ENCODE results near the gene IGFLR1. TPM values are rescaled to one million over a fixed set of nuclear protein-coding genes. Genes with fewer than 3 reads are reported as not detected.

IGFLR1 gene
- total and polyA plus RNA-seq, 2 donors (not counting 3 experiments of a cell fraction or from before 2014, with no cell fraction given): 2.6 to 7.6 TPM

- Histone ChIP-seq H3K79me2 (ENCODE audit: control insufficient read depth, insufficient read depth, low read length) (peaks cover 30% of the 10 kb centered on the region), H3K9me3 (replicated peaks; ENCODE audit: control insufficient read depth, insufficient read depth, low read length) (no peaks in the 10 kb centered on the region), H3K27ac (ENCODE audit: insufficient read depth, low read depth, low read length) (no peak overlapping the region), H3K36me3 (ENCODE audit: control insufficient read depth in 2 of 2, extremely low read depth in 1 of 2, insufficient read depth in 2 of 2, low read length in 2 of 2) (peaks cover 24 to 60% of the 10 kb centered on the region in 2 experiments), H3K4me3 (replicated peaks in 1 of 3; ENCODE audit: insufficient read depth in 1 of 3, low read depth in 1 of 3, low read length in 3 of 3) (no peak overlapping the region), H2AFZ (ENCODE audit: low read depth, low read length) (no peak overlapping the region), H3K4me1 (ENCODE audit: control insufficient read depth, extremely low read depth, insufficient read depth, low read length) (peaks cover 6% of the 10 kb centered on the region), H4K20me1 (replicated peaks; ENCODE audit: control insufficient read depth, extremely low read depth, insufficient read depth, low read length) (no peaks in the 10 kb centered on the region), H3K9me1 (replicated peaks; ENCODE audit: control insufficient read depth, extremely low read depth, insufficient read depth, low read length) (no peaks in the 10 kb centered on the region), H3K4me2 (ENCODE audit: insufficient read depth, low read length) (no peak overlapping the region), H3K9ac (replicated peaks; ENCODE audit: extremely low read depth, insufficient read depth, low read length) (no peak overlapping the region), H3K27me3 (ENCODE audit: control insufficient read depth in 2 of 2, insufficient read depth in 2 of 2, low read length in 2 of 2) (no peaks in the 10 kb centered on the region)
- TF ChIP-seq JUN (IDR thresholded peaks at IDR 0.05; ENCODE audit: borderline replicate concordance, insufficient read depth, insufficient read length, low read depth): no peak
- FAIRE-seq: no peak
- BruUV-seq (replicated peaks): no TSS peak
- dilution Hi-C loops (cut with MboI; ENCODE audit: extremely low pct_ligation_motif_present, low sequenced_read_pairs): no loop called here
- intact Hi-C loops (cut with micrococcal nuclease): no loop called here
- CTCF ChIA-PET: no interaction called here
- POLR2A ChIA-PET: no interaction called here
- no peak for DNase-seq (ENCODE audit: low read depth, low spot score)
Measured at GRCh38 chr19:35722461-35722860, 19.8 kb downstream of the IGFLR1 start.

- peaks cover 11% of the 10 kb centered on the region for H3K4me1 ChIP-seq (ENCODE audit: control insufficient read depth, extremely low read depth, insufficient read depth, low read length)
- TF ChIP-seq JUN (IDR thresholded peaks at IDR 0.05; ENCODE audit: borderline replicate concordance, insufficient read depth, insufficient read length, low read depth) (no peak), FOS (IDR thresholded peaks at IDR 0.05; ENCODE audit: borderline replicate concordance, insufficient read depth, low read length) (no peak), MAX (IDR thresholded peaks at IDR 0.05; ENCODE audit: insufficient read depth, insufficient read length) (no peak), GATA2 (IDR thresholded peaks at IDR 0.05; ENCODE audit: insufficient read depth, insufficient read length, low read depth, low read length) (no peak), POLR2A (IDR thresholded peaks at IDR 0.05; ENCODE audit: low read depth, low read length) (no peak), MYC (IDR thresholded peaks at IDR 0.05; ENCODE audit: low read depth, low read length) (no peak), CTCF (IDR thresholded peaks at IDR 0.05; ENCODE audit: extremely low read depth in 1 of 2, insufficient read depth in 1 of 2, low read depth in 1 of 2, low read length in 2 of 2) (no peak)
- DNase-seq (ENCODE audit: low read depth, low spot score): no peak
- H3K9me3 ChIP-seq (replicated peaks; ENCODE audit: control insufficient read depth, insufficient read depth, low read length): no peaks in the 10 kb centered on the region
- H4K20me1 ChIP-seq (replicated peaks; ENCODE audit: control insufficient read depth, extremely low read depth, insufficient read depth, low read length): no peaks in the 10 kb centered on the region
- BruUV-seq (replicated peaks): no TSS peak
- no peaks in the 10 kb centered on the region for H3K27me3 ChIP-seq (ENCODE audit: control insufficient read depth in 2 of 2, insufficient read depth in 2 of 2, low read length in 2 of 2)
- ChIA-PET CTCF (no interaction called here), POLR2A (no interaction called here)
- intact Hi-C loops (cut with micrococcal nuclease): no loop called here
- peaks cover 17 to 52% of the 10 kb centered on the region in 2 experiments for H3K36me3 ChIP-seq (ENCODE audit: control insufficient read depth in 2 of 2, extremely low read depth in 1 of 2, insufficient read depth in 2 of 2, low read length in 2 of 2)
- peaks cover 30% of the 10 kb centered on the region for H3K79me2 ChIP-seq (ENCODE audit: control insufficient read depth, insufficient read depth, low read length)
- dilution Hi-C loops (cut with MboI; ENCODE audit: extremely low pct_ligation_motif_present, low sequenced_read_pairs): no loop called here
- no peak overlapping the region for H3K27ac ChIP-seq (ENCODE audit: insufficient read depth, low read depth, low read length)
- H2AFZ ChIP-seq (ENCODE audit: low read depth, low read length): no peak overlapping the region
- H3K4me2 ChIP-seq (ENCODE audit: insufficient read depth, low read length): no peak overlapping the region
- no peak for FAIRE-seq
- no peaks in the 10 kb centered on the region for H3K9me1 ChIP-seq (replicated peaks; ENCODE audit: control insufficient read depth, extremely low read depth, insufficient read depth, low read length)
- H3K9ac ChIP-seq (replicated peaks; ENCODE audit: extremely low read depth, insufficient read depth, low read length): no peak overlapping the region
- no peak overlapping the region for H3K4me3 ChIP-seq (replicated peaks in 1 of 3; ENCODE audit: insufficient read depth in 1 of 3, low read depth in 1 of 3, low read length in 3 of 3)
Measured at GRCh38 chr19:35721374-35721773, 20.9 kb downstream of the IGFLR1 start.
